Type B pancreatic cell (in vitro differentiated cells): ENCODE measurements around the gene KAT2B. TPM values are rescaled to one million over a fixed set of nuclear protein-coding genes. Genes with fewer than 3 reads are reported as not detected.
"Not testable (repeated sequence)": the region's sequence is repeated elsewhere in the genome, so short reads cannot be mapped to it uniquely, and the experiment has no call there.

Source experiments
- DNase-seq: peaks from one replicate; pipeline ENCODE4 v3.0.0; 2021; ENCODE audit warnings: mixed read lengths; ENCODE audit not compliant: unreplicated experiment; ENCODE audit errors: extremely low spot score
- H3K27ac Mint-ChIP-seq: 2 replicates; pipeline ENCODE4 v1.8.0; 2021; ENCODE audit warnings: mild to moderate bottlenecking, mixed read lengths
- H3K27me3 Mint-ChIP-seq: 2 replicates; pipeline ENCODE4 v1.8.0; 2021; ENCODE audit warnings: mixed read lengths
- H3K36me3 Mint-ChIP-seq: 2 replicates; pipeline ENCODE4 v1.8.0; 2021; ENCODE audit warnings: mixed read lengths
- H3K4me1 Mint-ChIP-seq: one replicate; pipeline ENCODE4 v1.8.0; 2021; ENCODE audit warnings: mixed read lengths; ENCODE audit not compliant: unreplicated experiment
- H3K4me3 Mint-ChIP-seq: 2 replicates; pipeline ENCODE4 v1.8.0; 2021; ENCODE audit warnings: mild to moderate bottlenecking, mixed read lengths
- H3K9me3 Mint-ChIP-seq: 2 replicates; pipeline ENCODE4 v1.8.0; 2021; ENCODE audit warnings: mixed read lengths
- total RNA-seq: library from RNA; stranded (reverse); gene quantifications from 2 replicates; pipeline ENCODE4 v1.2.1, GENCODE V29; 2021; ENCODE audit warnings: low replicate concordance
- TF ChIP-seq, protein P1 (sequence below): fragments of 200-600 bp; sonication (generic); conservative IDR thresholded peaks from 2 replicates; pipeline ENCODE4 v1.5.0; 2021; ENCODE audit warnings: antibody characterized with exemption, mild to moderate bottlenecking

Gene KAT2B
- total RNA-seq, 1 donor from 2014 or later: 13.2 TPM

DNA sequence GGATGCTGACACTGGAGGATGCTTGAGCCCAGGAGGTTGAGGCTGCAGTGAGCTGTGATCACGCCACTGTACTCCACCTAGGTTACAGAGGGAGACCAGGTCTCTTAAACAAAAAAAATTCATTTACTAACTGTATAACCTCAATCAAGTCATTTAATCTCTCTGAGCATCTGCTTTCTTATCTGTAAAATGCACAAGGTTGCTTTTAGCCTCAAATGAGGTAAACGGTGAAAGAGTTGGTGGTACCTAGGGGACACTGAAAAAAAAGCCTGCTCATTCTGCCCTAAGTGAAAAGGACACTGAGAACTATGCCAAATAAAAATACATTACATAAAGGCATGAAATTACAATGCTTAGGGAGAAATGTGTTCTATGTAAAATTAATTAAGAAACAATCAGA, 31.6 kb upstream of the KAT2B start:
- Mint-ChIP-seq H3K4me3 (no peak overlapping the region), H3K9me3 (no peaks in the 10 kb centered on the region), H3K27ac (no peak overlapping the region), H3K27me3 (no peaks in the 10 kb centered on the region), H3K4me1 (no peaks in the 10 kb centered on the region), H3K36me3 (no peaks in the 10 kb centered on the region)
- TF ChIP-seq, protein P1, sequence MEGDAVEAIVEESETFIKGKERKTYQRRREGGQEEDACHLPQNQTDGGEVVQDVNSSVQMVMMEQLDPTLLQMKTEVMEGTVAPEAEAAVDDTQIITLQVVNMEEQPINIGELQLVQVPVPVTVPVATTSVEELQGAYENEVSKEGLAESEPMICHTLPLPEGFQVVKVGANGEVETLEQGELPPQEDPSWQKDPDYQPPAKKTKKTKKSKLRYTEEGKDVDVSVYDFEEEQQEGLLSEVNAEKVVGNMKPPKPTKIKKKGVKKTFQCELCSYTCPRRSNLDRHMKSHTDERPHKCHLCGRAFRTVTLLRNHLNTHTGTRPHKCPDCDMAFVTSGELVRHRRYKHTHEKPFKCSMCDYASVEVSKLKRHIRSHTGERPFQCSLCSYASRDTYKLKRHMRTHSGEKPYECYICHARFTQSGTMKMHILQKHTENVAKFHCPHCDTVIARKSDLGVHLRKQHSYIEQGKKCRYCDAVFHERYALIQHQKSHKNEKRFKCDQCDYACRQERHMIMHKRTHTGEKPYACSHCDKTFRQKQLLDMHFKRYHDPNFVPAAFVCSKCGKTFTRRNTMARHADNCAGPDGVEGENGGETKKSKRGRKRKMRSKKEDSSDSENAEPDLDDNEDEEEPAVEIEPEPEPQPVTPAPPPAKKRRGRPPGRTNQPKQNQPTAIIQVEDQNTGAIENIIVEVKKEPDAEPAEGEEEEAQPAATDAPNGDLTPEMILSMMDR: no peak
- no peak for DNase-seq

DNA sequence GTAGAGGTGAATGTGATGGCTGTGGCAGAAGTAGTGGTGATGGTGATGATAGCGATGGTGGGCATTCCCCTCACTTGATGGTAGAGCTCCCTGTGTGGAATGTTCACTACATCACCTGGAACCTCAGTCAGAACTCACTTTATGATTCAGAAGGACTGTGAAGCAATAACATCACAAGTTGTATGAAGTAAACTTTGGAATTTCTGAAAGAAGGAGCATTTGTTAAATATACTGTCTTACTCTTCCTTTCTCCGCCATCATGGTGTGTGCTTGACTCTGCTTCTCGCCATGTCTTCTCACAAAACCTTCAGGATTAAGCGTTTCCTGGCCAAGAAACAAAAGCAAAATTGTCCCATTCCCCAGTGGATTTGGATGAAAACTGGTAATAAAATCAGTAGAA, 28.1 kb upstream of the KAT2B start, which contains the start of gene PP2D1:
PP2D1 (minus strand) TSS at position 101 of the 400 bp plus-strand sequence. CDS start 192 bp downstream, outside the sequence.
- DNase-seq: no peak

DNA sequence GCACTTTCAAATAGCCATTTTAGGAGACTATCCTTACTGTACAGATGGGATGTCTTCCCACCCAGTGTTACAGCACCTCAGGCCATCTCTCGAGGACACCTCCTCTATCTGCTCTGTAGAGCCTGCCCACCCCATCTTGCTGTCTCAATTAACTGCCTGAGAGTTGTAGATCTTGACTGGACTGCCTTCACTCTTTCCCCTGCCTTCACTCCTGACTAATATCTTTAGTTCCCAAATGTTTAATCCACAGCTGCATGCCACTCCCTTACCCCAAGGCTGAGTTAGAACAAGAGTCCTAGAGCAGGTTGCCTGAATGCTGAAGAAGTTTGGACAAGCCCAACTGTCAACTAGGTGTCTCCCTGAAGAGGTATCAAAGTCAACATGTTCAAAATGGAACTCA, 26.9 kb upstream of the KAT2B start:
- Mint-ChIP-seq H3K36me3 (no peaks in the 10 kb centered on the region), H3K4me3 (no peak overlapping the region), H3K27me3 (no peaks in the 10 kb centered on the region), H3K27ac (no peak overlapping the region), H3K9me3 (no peaks in the 10 kb centered on the region), H3K4me1 (no peaks in the 10 kb centered on the region)
- TF ChIP-seq, protein P1: no peak
- DNase-seq: no peak

More for the DNA sequence above, 28.1 kb upstream of the KAT2B start, which contains the start of gene PP2D1:
- H3K4me3 Mint-ChIP-seq: no peak within 1 kb of the TSS
- no peaks in the 10 kb centered on the region for H3K27me3 Mint-ChIP-seq
- TF ChIP-seq, protein P1: no peak
- no peaks in the 10 kb centered on the region for H3K36me3 Mint-ChIP-seq
- H3K27ac Mint-ChIP-seq: no peak within 1 kb of the TSS
- H3K4me1 Mint-ChIP-seq: no peaks in the 10 kb centered on the region
- no peaks in the 10 kb centered on the region for H3K9me3 Mint-ChIP-seq

DNA sequence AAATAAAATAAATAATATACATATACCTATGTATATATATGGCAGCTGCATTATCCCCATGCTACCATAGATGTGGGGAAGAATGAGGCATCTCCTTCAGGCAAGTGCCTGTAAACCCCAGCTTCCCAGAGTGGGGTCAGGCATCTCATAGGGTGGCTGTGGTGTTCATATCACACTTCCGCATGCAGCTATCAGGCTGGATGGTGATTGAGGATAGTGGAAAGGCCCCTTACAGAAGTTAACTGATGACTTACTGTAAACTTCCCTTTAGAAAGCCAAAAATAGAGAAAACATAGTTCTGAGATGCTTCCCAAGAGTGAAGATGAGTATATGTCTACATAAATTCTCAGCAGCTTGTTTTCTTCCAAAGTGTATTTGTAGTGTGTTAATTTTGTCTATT, 24.7 kb upstream of the KAT2B start:
- H3K36me3 Mint-ChIP-seq: no peaks in the 10 kb centered on the region
- TF ChIP-seq, protein P1: no peak
- no peaks in the 10 kb centered on the region for H3K27me3 Mint-ChIP-seq
- H3K4me1 Mint-ChIP-seq: no peaks in the 10 kb centered on the region
- DNase-seq: no peak
- no peak overlapping the region for H3K27ac Mint-ChIP-seq
- H3K9me3 Mint-ChIP-seq: no peaks in the 10 kb centered on the region
- H3K4me3 Mint-ChIP-seq: no peak overlapping the region

DNA sequence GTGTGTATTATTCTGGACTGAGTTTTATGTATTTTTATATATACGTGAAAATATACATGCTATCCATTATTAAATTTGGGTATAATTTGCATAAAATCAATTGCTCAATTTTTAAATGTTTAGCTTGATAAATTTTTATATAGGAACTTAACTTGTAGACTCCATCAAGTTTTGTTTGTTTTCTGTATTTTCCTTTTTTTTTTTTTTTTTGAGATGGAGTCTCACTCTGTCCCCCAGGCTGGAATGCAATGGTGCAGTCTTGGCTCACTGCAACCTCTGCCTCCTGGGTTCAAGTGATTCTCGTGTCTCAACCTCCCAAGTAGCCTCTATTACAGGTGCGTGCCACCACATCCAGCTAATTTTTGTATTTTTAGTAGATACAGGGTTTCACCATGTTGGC, 24.2 kb upstream of the KAT2B start:
- not testable (repeated sequence) for H3K36me3 Mint-ChIP-seq

DNA sequence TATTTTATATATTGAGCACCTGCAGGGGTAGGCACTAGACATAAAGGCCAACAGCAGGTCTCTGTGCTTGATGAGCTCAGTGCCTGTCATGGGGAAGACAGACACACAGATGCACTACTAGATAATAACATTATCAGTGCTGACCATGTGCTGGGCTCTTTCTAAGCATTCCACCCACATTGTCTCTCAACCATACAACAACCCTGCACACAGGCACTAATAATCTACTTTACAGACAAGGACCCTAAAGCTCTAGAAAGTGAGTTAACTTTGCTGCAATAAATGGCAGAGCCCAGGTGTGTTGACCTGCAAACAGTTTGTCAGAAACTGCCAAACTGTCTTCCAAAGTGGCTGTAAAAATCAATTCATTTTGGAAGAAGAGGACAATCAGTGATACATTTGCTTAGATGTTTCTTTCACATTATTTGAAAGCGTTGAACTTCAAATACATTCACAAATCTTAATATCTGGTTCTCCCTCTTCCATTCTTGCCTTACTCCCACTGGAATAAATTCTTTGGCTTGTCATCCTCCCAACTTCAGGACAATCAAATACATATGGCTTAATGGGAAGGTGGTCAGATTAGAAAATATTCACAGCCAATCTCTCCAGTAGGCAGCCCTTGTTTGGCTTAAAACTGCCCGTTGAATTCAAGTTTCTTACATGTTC, 17.2 kb upstream of the KAT2B start:
- no peak overlapping the region for H3K27ac Mint-ChIP-seq
- no peaks in the 10 kb centered on the region for H3K27me3 Mint-ChIP-seq
- peaks cover 9% of the 10 kb centered on the region for H3K4me1 Mint-ChIP-seq

More for the DNA sequence above, 24.2 kb upstream of the KAT2B start:
- H3K9me3 Mint-ChIP-seq, H3K4me3 Mint-ChIP-seq, H3K27me3 Mint-ChIP-seq, H3K4me1 Mint-ChIP-seq, H3K27ac Mint-ChIP-seq, DNase-seq: not testable (repeated sequence)

More for the DNA sequence above, 17.2 kb upstream of the KAT2B start:
- Mint-ChIP-seq H3K36me3 (no peaks in the 10 kb centered on the region), H3K9me3 (no peaks in the 10 kb centered on the region), H3K4me3 (no peak overlapping the region)
- no peak for DNase-seq
- TF ChIP-seq, protein P1: no peak
